Mucosa of stomach (tissue), 1 donor: Measurements from ENCODE around the gene FAS.

Source experiments
- H3K27me3 ChIP-seq: one replicate; pipeline ENCODE4 v1.7.0; 2013; ENCODE audit warnings: mild to moderate bottlenecking, low read length; ENCODE audit not compliant: control insufficient read depth, insufficient read depth
- H3K36me3 ChIP-seq: one replicate; pipeline ENCODE4 v1.7.0; 2013; ENCODE audit warnings: low read length; ENCODE audit not compliant: control insufficient read depth, insufficient read depth
- H3K4me1 ChIP-seq: one replicate; pipeline ENCODE4 v1.7.0; 2013; ENCODE audit warnings: mild to moderate bottlenecking, low read length; ENCODE audit not compliant: control insufficient read depth, insufficient read depth
- H3K4me3 ChIP-seq: one replicate; pipeline ENCODE4 v1.7.0; 2013; ENCODE audit warnings: low read length
- H3K9ac ChIP-seq: one replicate; pipeline ENCODE4 v1.7.0; 2013; ENCODE audit warnings: mild to moderate bottlenecking, low read length, moderate library complexity
- H3K9me3 ChIP-seq: one replicate; pipeline ENCODE4 v1.7.0; 2013; ENCODE audit warnings: mild to moderate bottlenecking, low read length, moderate library complexity; ENCODE audit not compliant: control insufficient read depth
- donor health status: Pancreatic carcinoma.

FAS gene

GRCh38 chr10:89062861-89063260 lies 72.3 kb downstream of the FAS start:
- H3K4me1 ChIP-seq, result no peaks in the 10 kb centered on the region
- no peaks in the 10 kb centered on the region for H3K9me3 ChIP-seq
- H3K27me3 ChIP-seq, result no peaks in the 10 kb centered on the region
- no peak overlapping the region for H3K4me3 ChIP-seq
- H3K36me3 ChIP-seq, result no peaks in the 10 kb centered on the region
- H3K9ac ChIP-seq, result no peak overlapping the region

GRCh38 chr10:89063465-89063864 lies 72.9 kb downstream of the FAS start:
- Histone ChIP-seq H3K4me1 (no peaks in the 10 kb centered on the region), H3K9me3 (no peaks in the 10 kb centered on the region), H3K4me3 (no peak overlapping the region), H3K36me3 (no peaks in the 10 kb centered on the region), H3K9ac (no peak overlapping the region), H3K27me3 (no peaks in the 10 kb centered on the region)

GRCh38 chr10:89064748-89065147 lies 74.2 kb downstream of the FAS start:
- Histone ChIP-seq H3K4me3 (no peak overlapping the region), H3K36me3 (no peaks in the 10 kb centered on the region), H3K9me3 (no peaks in the 10 kb centered on the region), H3K9ac (no peak overlapping the region), H3K4me1 (no peaks in the 10 kb centered on the region), H3K27me3 (no peaks in the 10 kb centered on the region)
